H1 (cell line): ENCODE results near the gene DGKI. TPM values are rescaled to one million over a fixed set of nuclear protein-coding genes. Genes with fewer than 3 reads are reported as not detected.

Experiments
- CTCF ChIA-PET: fragments of 300-600 bp; sonication (Branson Sonifier 250); formaldehyde crosslinking; loops from one replicate; lab custom pipeline; 2021; ENCODE audit not compliant: partially characterized antibody; lab: Charles Lee
- POLR2A ChIA-PET: fragments of 300-600 bp; sonication (Branson Sonifier 250); formaldehyde crosslinking; loops from one replicate; lab custom pipeline; 2021; ENCODE audit warnings: inconsistent platforms; ENCODE audit not compliant: partially characterized antibody; lab: Charles Lee
- DNase-seq, 2 experiments: peaks; one replicate each; pipeline versions ENCODE4 v3.0.0 to v3.0.0-alpha.2; 2010 to 2022; ENCODE audit warnings: low spot score in 2 of 2, low read depth in 1 of 2, mixed read lengths in 1 of 2
- FAIRE-seq: peaks from 2 replicates; lab custom pipeline; 2011; peaks lifted over from hg19 to GRCh38; lab: Jason Lieb, UNC
- H2AFZ ChIP-seq: 2 replicates; pipeline ENCODE4 v1.8.1; 2012; ENCODE audit warnings: low read length, inconsistent platforms
- H2AK5ac ChIP-seq: 2 replicates; pipeline ENCODE4 v1.6.1; 2013; ENCODE audit warnings: low read depth, low read length
- H2BK120ac ChIP-seq: replicated peaks from 2 replicates; pipeline ENCODE3; 2013; ENCODE audit warnings: low read depth, low read length, inconsistent platforms
- H2BK12ac ChIP-seq: 2 replicates; pipeline ENCODE4 v1.6.1; 2013; ENCODE audit warnings: low read depth, low read length
- H2BK15ac ChIP-seq: 2 replicates; pipeline ENCODE4 v1.6.1; 2013; ENCODE audit warnings: low read length
- H2BK20ac ChIP-seq: 2 replicates; pipeline ENCODE4 v1.6.1; 2013; ENCODE audit warnings: low read length
- H2BK5ac ChIP-seq: 2 replicates; pipeline ENCODE4 v1.6.1; 2013; ENCODE audit warnings: low read depth, low read length
- H3K14ac ChIP-seq: 2 replicates; pipeline ENCODE4 v1.6.1; 2013; ENCODE audit warnings: inconsistent platforms; ENCODE audit not compliant: insufficient read length
- H3K18ac ChIP-seq: 2 replicates; pipeline ENCODE4 v1.6.1; 2013; ENCODE audit warnings: low read length; ENCODE audit errors: extremely low read depth
- H3K23ac ChIP-seq: 2 replicates; pipeline ENCODE4 v1.6.1; 2013; ENCODE audit warnings: inconsistent platforms; ENCODE audit not compliant: insufficient read length
- H3K23me2 ChIP-seq: 2 replicates; pipeline ENCODE4 v1.6.1; 2013; ENCODE audit warnings: low read depth, low read length
- H3K27ac ChIP-seq: 2 replicates; pipeline ENCODE4 v1.6.1; 2011; ENCODE audit warnings: low read depth, low read length, inconsistent platforms
- H3K27me3 ChIP-seq, 4 experiments: replicated peaks in 1 of 4; 1 replicate in 1 of 4; 2 replicates in 3 of 4; pipeline versions ENCODE4 v1.6.1 to v1.8.1; 2011 to 2013; ENCODE audit warnings: low read length in 3 of 4, mild to moderate bottlenecking in 3 of 4, inconsistent platforms in 2 of 4, mixed read lengths in 2 of 4, moderate library complexity in 1 of 4; ENCODE audit not compliant: control insufficient read depth in 3 of 4, insufficient read depth in 3 of 4; ENCODE audit errors: extremely low read depth in 1 of 4
- H3K36me3 ChIP-seq, 4 experiments: 2 replicates each; pipeline versions ENCODE4 v1.6.1 to v1.8.1; 2011 to 2013; ENCODE audit warnings: mild to moderate bottlenecking in 4 of 4, low read length in 3 of 4, moderate library complexity in 2 of 4, control low read depth in 1 of 4, inconsistent platforms in 1 of 4; ENCODE audit not compliant: insufficient read depth in 4 of 4, control insufficient read depth in 2 of 4
- H3K4ac ChIP-seq: replicated peaks from 2 replicates; pipeline ENCODE3; 2013; ENCODE audit warnings: low read length, low read depth, mixed read lengths, inconsistent platforms; ENCODE audit not compliant: insufficient read length
- H3K4me1 ChIP-seq, 4 experiments: replicated peaks in 1 of 4; 1 replicate in 1 of 4; 2 replicates in 3 of 4; pipeline versions ENCODE4 v1.6.1 to v1.8.1; 2011 to 2013; ENCODE audit warnings: low read length in 3 of 4, inconsistent platforms in 2 of 4, mixed read lengths in 1 of 4; ENCODE audit not compliant: insufficient read depth in 4 of 4, control insufficient read depth in 3 of 4
- H3K4me2 ChIP-seq, 2 experiments: 2 replicates each; pipeline versions ENCODE4 v1.6.1 to v1.8.1; 2011 to 2013; ENCODE audit warnings: low read depth in 2 of 2, low read length in 2 of 2, control low read depth in 1 of 2, inconsistent platforms in 1 of 2, mild to moderate bottlenecking in 1 of 2; ENCODE audit not compliant: insufficient read depth in 1 of 2
- H3K4me3 ChIP-seq, 4 experiments: fragments of 200-600, 300-600 bp in 1 of 4; sonication (generic), shearing (Covaris generic), sonication (Bioruptor Twin) in 1 of 4; 2 replicates each; pipeline versions ENCODE4 v1.5.1 to v1.8.1; 2011 to 2016; ENCODE audit warnings: low read length in 4 of 4, low read depth in 3 of 4, control low read depth in 2 of 4, inconsistent platforms in 2 of 4, mild to moderate bottlenecking in 2 of 4, mixed read lengths in 1 of 4, moderate library complexity in 1 of 4; ENCODE audit not compliant: insufficient read depth in 2 of 4; ENCODE audit errors: extremely low read depth in 1 of 4
- H3K56ac ChIP-seq: replicated peaks from 2 replicates; pipeline ENCODE3; 2013; ENCODE audit warnings: low read depth, mild to moderate bottlenecking, mixed read lengths, low read length, inconsistent platforms; ENCODE audit not compliant: insufficient read length
- H3K79me1 ChIP-seq: 2 replicates; pipeline ENCODE4 v1.6.1; 2013; ENCODE audit warnings: low read depth, low read length, control low read depth
- H3K79me2 ChIP-seq, 2 experiments: 2 replicates each; pipeline versions ENCODE4 v1.6.1 to v1.8.1; 2012 to 2013; ENCODE audit warnings: low read length in 2 of 2, mild to moderate bottlenecking in 2 of 2, inconsistent platforms in 1 of 2; ENCODE audit not compliant: insufficient read depth in 2 of 2, control insufficient read depth in 1 of 2
- H3K9ac ChIP-seq, 4 experiments: replicated peaks in 1 of 4; 1 replicate in 1 of 4; 2 replicates in 3 of 4; pipeline versions ENCODE4 v1.6.1 to v1.8.1; 2011 to 2013; ENCODE audit warnings: low read depth in 3 of 4, low read length in 3 of 4, control low read depth in 2 of 4, mild to moderate bottlenecking in 2 of 4, moderate library complexity in 2 of 4, inconsistent platforms in 1 of 4; ENCODE audit errors: extremely low read depth in 1 of 4
- H3K9me3 ChIP-seq, 2 experiments: 2 replicates each; pipeline versions ENCODE4 v1.6.1 to v1.8.1; 2012 to 2013; ENCODE audit warnings: mild to moderate bottlenecking in 2 of 2, moderate library complexity in 2 of 2, control low read depth in 1 of 2, inconsistent platforms in 1 of 2, low read depth in 1 of 2, low read length in 1 of 2, mixed read lengths in 1 of 2; ENCODE audit not compliant: insufficient read depth in 2 of 2
- H4K20me1 ChIP-seq, 2 experiments: replicated peaks in 1 of 2; 2 replicates each; pipeline versions ENCODE3 to v1.8.1; 2011 to 2013; ENCODE audit warnings: inconsistent platforms in 2 of 2, low read length in 2 of 2, mild to moderate bottlenecking in 1 of 2; ENCODE audit not compliant: insufficient read depth in 2 of 2, control insufficient read depth in 1 of 2
- H4K5ac ChIP-seq: 2 replicates; pipeline ENCODE4 v1.6.1; 2013; ENCODE audit warnings: low read length, low read depth, mixed read lengths, inconsistent platforms; ENCODE audit not compliant: insufficient read length
- H4K8ac ChIP-seq: 2 replicates; pipeline ENCODE4 v1.8.0; 2013; ENCODE audit warnings: mild to moderate bottlenecking, moderate library complexity, low read length, inconsistent platforms; ENCODE audit not compliant: insufficient read depth; ENCODE audit errors: extremely low read depth
- H4K91ac ChIP-seq: replicated peaks from 2 replicates; pipeline ENCODE3; 2013; ENCODE audit warnings: low read length, mixed read lengths, inconsistent platforms; ENCODE audit not compliant: insufficient read length
- HDAC2 ChIP-seq, 2 experiments: fragments of 300-600 bp in 1 of 2; sonication (generic) in 1 of 2; IDR thresholded peaks; 2 replicates each; pipeline ENCODE4 v1.6.1; 2011 to 2012; ENCODE audit warnings: low read depth in 2 of 2, low read length in 2 of 2, mild to moderate bottlenecking in 2 of 2, moderate library complexity in 2 of 2, borderline replicate concordance in 1 of 2, inconsistent platforms in 1 of 2
- RFX5 ChIP-seq: IDR thresholded peaks from 2 replicates; pipeline ENCODE4 v1.6.1; 2011; ENCODE audit warnings: low read depth, low read length, improper control_type of control experiment, borderline replicate concordance
- RNF2 ChIP-seq: fragments of 200-900, 300-1000 bp; sonication (generic); IDR thresholded peaks from 2 replicates; pipeline ENCODE4 v1.7.1; 2016; ENCODE audit warnings: borderline replicate concordance, low read depth, mild to moderate bottlenecking, antibody characterized with exemption, low read length; ENCODE audit not compliant: poor library complexity, severe bottlenecking; ENCODE audit errors: missing control alignments
- TBP ChIP-seq: IDR thresholded peaks from 2 replicates; pipeline ENCODE4 v1.6.1; 2011; ENCODE audit warnings: low read depth, low read length, improper control_type of control experiment
- USF2 ChIP-seq: IDR thresholded peaks from 2 replicates; pipeline ENCODE4 v1.6.1; 2011; ENCODE audit warnings: low read length, improper control_type of control experiment
- WGBS, 2 experiments: shearing (Covaris generic) in 1 of 2; methylation state at CpG; one replicate each; pipeline versions ENCODE4 v1.1.6 to v1.1.7; 2013 to 2015; ENCODE audit warnings: low lambda C conversion rate in 2 of 2, mixed read lengths in 2 of 2, inconsistent platforms in 1 of 2, low coverage in 1 of 2, missing lambda C conversion rate in 1 of 2; ENCODE audit not compliant: insufficient replicate concordance in 2 of 2, insufficient coverage in 1 of 2, insufficient read length in 1 of 2; ENCODE audit errors: extremely low coverage in 1 of 2, missing lambda C conversion rate in 1 of 2; 5-methylcytosine and 5-hydroxymethylcytosine counted together
- polyA plus RNA-seq, 7 experiments: library from polyadenylated mRNA; depleted of rRNA in 3 of 7; stranded (reverse) in 5 of 7; unstranded in 2 of 7; fragments of >200 nt in 5 of 7; fragments of 200-250 nt in 2 of 7; gene quantifications; 1 replicate in 5 of 7; 2 replicates in 1 of 7; 4 replicates in 1 of 7; pipeline versions ENCODE4 v1.2.1 to v1.2.3, GENCODE V29; 2011 to 2013; ENCODE audit warnings: missing spikeins in 2 of 7, mixed read lengths in 2 of 7
- total RNA-seq: library from RNA; stranded (reverse); fragmentation: NEBNext Ultra II Directional; extraction: Animal tissue kit (Norgen Biotek cat#: 25700); gene quantifications from 2 replicates; pipeline ENCODE4 v1.2.1, GENCODE V29; 2021

The DGKI gene
- total and polyA plus RNA-seq, 2 of the 8 experiments (the other 6 are each of a cell fraction or from before 2014, with no cell fraction given) = 0.20 to 0.71 TPM

DNA sequence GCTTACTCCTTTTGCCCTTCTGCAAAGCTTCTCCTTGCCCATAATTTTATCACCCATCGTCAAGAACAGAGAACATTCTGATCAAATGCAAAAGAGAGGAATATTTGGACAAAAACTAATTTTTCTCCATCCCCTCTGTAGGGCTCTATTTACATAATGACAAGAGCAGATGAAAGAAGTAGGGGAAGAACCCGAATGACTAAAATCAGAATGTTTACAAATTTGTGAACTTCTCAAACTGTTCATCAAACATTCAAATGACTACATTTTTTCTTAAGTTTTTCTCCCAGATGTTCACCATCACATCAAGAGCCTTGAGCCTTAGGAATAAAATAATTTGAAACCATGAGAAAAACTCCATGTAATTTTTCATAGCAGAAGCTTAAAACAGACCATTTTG is 119.4 kb downstream of the DGKI start:
- Histone ChIP-seq H4K5ac (no peak overlapping the region), H2AK5ac (no peak overlapping the region), H2AFZ (no peak overlapping the region), H3K27me3 (no peaks in the 10 kb centered on the region), H3K56ac (no peak overlapping the region), H3K4me1 (peaks cover 0 to 1% (median 0%) of the 10 kb centered on the region in 4 experiments; a peak in 1 of 7 replicates), H3K9ac (no peak overlapping the region), H2BK20ac (no peak overlapping the region), H3K18ac (no peak overlapping the region), H2BK15ac (no peak overlapping the region), H3K36me3 (no peaks in the 10 kb centered on the region), H3K9me3 (no peaks in the 10 kb centered on the region), H3K79me2 (no peaks in the 10 kb centered on the region), H3K23ac (no peak overlapping the region), H3K4ac (no peak overlapping the region), H3K27ac (no peak overlapping the region), H2BK120ac (no peak overlapping the region), H4K20me1 (no peaks in the 10 kb centered on the region), H2BK5ac (no peak overlapping the region), H3K4me3 (no peak overlapping the region), H3K23me2 (no peaks in the 10 kb centered on the region), H3K4me2 (no peak overlapping the region), H3K79me1 (no peaks in the 10 kb centered on the region), H3K14ac (no peak overlapping the region), H4K8ac (no peak overlapping the region), H4K91ac (no peak overlapping the region)
- POLR2A ChIA-PET = no interaction called here
- no peak for DNase-seq
- no peak for FAIRE-seq
- TF ChIP-seq TBP = no peak
- no peak for TF ChIP-seq HDAC2 (IDR thresholded peaks at IDR 0.05; ENCODE audit: borderline replicate concordance in 1 of 2, low read depth in 2 of 2, low read length in 2 of 2)
- TF ChIP-seq RFX5 = no peak
- no peak for TF ChIP-seq RNF2
- no peak for TF ChIP-seq USF2
- TF ChIP-seq, all 59 proteins: peak for 0
- WGBS, 2 experiments = 94% methylated on average over 2 of the region's 2 CpGs; no CpG with 5 or more reads in 1 of the 2 experiments
- CTCF ChIA-PET = interaction anchor here (1.5 kb wide), 1 partner anchor 37 kb away, joined by 6 read pairs; no protein-coding TSS in a partner anchor
- H2BK12ac ChIP-seq = no peak overlapping the region
